ENCODE measurements around the gene ATP8A2.

GRCh38 chr13:25876247-25876646, 504.5 kb downstream of the ATP8A2 start:
- TF ChIP-seq CTCF (IDR thresholded peaks at IDR 0.05) (no peak), POLR2A (IDR thresholded peaks at IDR 0.05) (no peak)
